Activated CD8-positive, alpha-beta memory T cell treated with anti-CD3 and anti-CD28 coated beads, Interleukin-2, amount 50 U/mL, for 24 hours (primary cell): ENCODE results near the gene SH2D7.

Source experiments
- DNase-seq: peaks from one replicate; pipeline ENCODE4 v3.0.0-alpha.2; 2020; ENCODE audit errors: extremely low read depth

The SH2D7 gene

GRCh38 chr15:78060232-78060631 is 32.1 kb upstream of the SH2D7 start:
- no peak for DNase-seq

GRCh38 chr15:78061963-78062427 is 30.4 kb upstream of the SH2D7 start:
- DNase-seq: no peak

- DNase-seq: no peak
Measured at GRCh38 chr15:78063217-78063616, 29.1 kb upstream of the SH2D7 start.

- DNase-seq: no peak
Measured at GRCh38 chr15:78063970-78064385, 28.4 kb upstream of the SH2D7 start.

GRCh38 chr15:78064544-78064943 is 27.8 kb upstream of the SH2D7 start:
- DNase-seq: no peak

- DNase-seq: no peak
Measured at GRCh38 chr15:78065284-78065872, 27.0 kb upstream of the SH2D7 start.

GRCh38 chr15:78065973-78066946 is 26.1 kb upstream of the SH2D7 start:
- DNase-seq: no peak

- DNase-seq: no peak
Measured at GRCh38 chr15:78067328-78068228, 24.8 kb upstream of the SH2D7 start.

GRCh38 chr15:78069052-78069414 is 23.3 kb upstream of the SH2D7 start:
- no peak for DNase-seq

GRCh38 chr15:78069462-78070029 is 22.8 kb upstream of the SH2D7 start:
- no peak for DNase-seq

- no peak for DNase-seq
Measured at GRCh38 chr15:78070049-78070700, 22.2 kb upstream of the SH2D7 start.

GRCh38 chr15:78071383-78071782 is 21.0 kb upstream of the SH2D7 start:
- no peak for DNase-seq

GRCh38 chr15:78072080-78072892 is 20.1 kb upstream of the SH2D7 start:
- DNase-seq: no peak

- DNase-seq: no peak
Measured at GRCh38 chr15:78073046-78073787, 19.1 kb upstream of the SH2D7 start.

GRCh38 chr15:78075490-78076230 is 16.7 kb upstream of the SH2D7 start:
- no peak for DNase-seq

GRCh38 chr15:78076231-78077052 is 15.9 kb upstream of the SH2D7 start:
- no peak for DNase-seq

- DNase-seq: peak; percentile 44
Measured at GRCh38 chr15:78077053-78077870, 15.1 kb upstream of the SH2D7 start, which contains the start of gene TBC1D2B. Gene TBC1D2B, minus strand, starts transcription at chr15:78077711. Its CDS starts 59 bp downstream, at chr15:78077652.
